AG09319 (cell line): Measurements from ENCODE around the gene NUDCD3.
"Not testable (repeated sequence)": the region's sequence is repeated elsewhere in the genome, so short reads cannot be mapped to it uniquely, and the experiment has no call there.

ENCODE experiments used
- DNase-seq: peaks from one replicate; pipeline ENCODE4 v3.0.0-alpha.2; 2010; ENCODE audit warnings: low read depth; ENCODE audit errors: extremely low read depth
- CTCF ChIP-seq: IDR thresholded peaks from 2 replicates; pipeline ENCODE4 v1.5.1; 2011; ENCODE audit warnings: low read depth, mild to moderate bottlenecking, inconsistent platforms, low read length, moderate library complexity

The NUDCD3 gene

GRCh38 chr7:44431091-44431608 lies 59.3 kb downstream of the NUDCD3 start:
- DNase-seq = no peak
- no peak for TF ChIP-seq CTCF

GRCh38 chr7:44430054-44430453 lies 60.4 kb downstream of the NUDCD3 start:
- DNase-seq = no peak
- TF ChIP-seq CTCF = no peak

GRCh38 chr7:44424762-44425161 lies 65.7 kb downstream of the NUDCD3 start:
- DNase-seq = not testable (repeated sequence)

- no peak for DNase-seq
- no peak for TF ChIP-seq CTCF
Observed at GRCh38 chr7:44416941-44417340, 73.5 kb downstream of the NUDCD3 start.

GRCh38 chr7:44415510-44415909 lies 74.9 kb downstream of the NUDCD3 start:
- TF ChIP-seq CTCF = no peak
- DNase-seq = no peak

GRCh38 chr7:44415047-44415446 lies 75.4 kb downstream of the NUDCD3 start:
- DNase-seq = no peak
- no peak for TF ChIP-seq CTCF

GRCh38 chr7:44411306-44411705 lies 79.2 kb downstream of the NUDCD3 start:
- no peak for DNase-seq
- TF ChIP-seq CTCF = no peak

GRCh38 chr7:44408596-44408995 lies 81.9 kb downstream of the NUDCD3 start:
- no peak for TF ChIP-seq CTCF
- no peak for DNase-seq
